GM21367 (cell line): ENCODE data around the gene PFN3.
"Not testable (repeated sequence)": the region's sequence is repeated elsewhere in the genome, so short reads cannot be mapped to it uniquely, and the experiment has no call there.

Experiments
- ATAC-seq: cut with Tn5 transposase; IDR thresholded peaks from one replicate; pipeline ENCODE4 v1.9.1; 2021; ENCODE audit not compliant: unreplicated experiment

The PFN3 gene

DNA sequence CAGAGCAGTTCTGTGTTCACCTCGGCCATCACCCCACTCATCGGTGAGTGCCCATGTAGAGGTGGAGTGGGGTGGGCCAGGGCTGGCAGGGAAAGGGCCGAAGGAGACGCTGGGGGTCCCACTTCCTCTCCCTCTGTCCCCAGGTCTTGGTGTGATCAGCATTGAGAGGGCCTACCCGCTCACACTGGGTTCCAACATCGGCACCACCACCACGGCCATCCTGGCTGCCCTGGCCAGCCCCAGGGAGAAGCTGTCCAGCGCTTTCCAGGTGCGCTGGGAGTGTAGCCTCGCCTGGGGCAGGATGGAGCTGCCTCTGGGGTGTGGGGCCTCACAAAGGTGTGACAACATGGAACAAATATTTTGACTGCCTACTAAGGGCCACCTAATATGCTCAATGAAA is 3.7 kb downstream of the PFN3 start:
- no peak for ATAC-seq

DNA sequence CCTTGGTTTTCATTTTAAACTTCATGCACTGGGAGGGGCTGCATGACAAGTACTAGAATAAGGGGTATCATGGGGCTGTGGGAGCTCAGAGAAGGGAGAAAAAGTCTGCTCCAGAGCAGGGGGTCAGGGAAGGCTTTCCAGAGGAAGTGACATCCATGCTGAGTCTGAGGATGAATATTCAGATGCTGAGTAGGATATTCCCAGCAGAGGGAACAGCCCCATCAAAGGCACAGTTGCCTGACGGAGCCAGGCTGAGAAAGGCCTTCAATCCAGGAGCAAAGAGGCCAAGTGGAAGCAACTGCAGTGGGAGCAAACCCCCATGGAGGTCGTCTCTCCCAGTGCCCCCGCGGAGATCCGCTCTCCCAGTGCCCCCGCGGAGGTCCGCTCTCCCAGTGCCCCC is 4.4 kb downstream of the PFN3 start:
- no peak for ATAC-seq

DNA sequence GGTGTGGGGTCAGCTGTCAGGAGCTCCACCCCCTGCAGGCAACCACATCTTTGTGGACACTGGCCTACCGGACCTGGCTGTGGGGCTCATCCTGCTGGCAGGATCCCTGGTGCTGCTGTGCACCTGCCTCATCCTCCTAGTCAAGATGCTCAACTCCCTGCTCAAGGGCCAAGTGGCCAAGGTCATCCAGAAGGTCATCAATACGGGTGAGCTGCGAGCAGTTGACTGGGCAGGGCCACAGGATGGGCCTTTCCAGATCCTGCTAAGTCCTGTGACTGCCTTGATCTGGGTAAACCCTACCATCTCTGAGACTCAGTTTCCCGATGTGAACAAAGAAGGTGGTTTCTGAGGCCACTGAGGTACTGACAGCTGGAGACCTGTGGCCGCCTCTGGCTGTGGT is 6.5 kb downstream of the PFN3 start:
- ATAC-seq = no peak

DNA sequence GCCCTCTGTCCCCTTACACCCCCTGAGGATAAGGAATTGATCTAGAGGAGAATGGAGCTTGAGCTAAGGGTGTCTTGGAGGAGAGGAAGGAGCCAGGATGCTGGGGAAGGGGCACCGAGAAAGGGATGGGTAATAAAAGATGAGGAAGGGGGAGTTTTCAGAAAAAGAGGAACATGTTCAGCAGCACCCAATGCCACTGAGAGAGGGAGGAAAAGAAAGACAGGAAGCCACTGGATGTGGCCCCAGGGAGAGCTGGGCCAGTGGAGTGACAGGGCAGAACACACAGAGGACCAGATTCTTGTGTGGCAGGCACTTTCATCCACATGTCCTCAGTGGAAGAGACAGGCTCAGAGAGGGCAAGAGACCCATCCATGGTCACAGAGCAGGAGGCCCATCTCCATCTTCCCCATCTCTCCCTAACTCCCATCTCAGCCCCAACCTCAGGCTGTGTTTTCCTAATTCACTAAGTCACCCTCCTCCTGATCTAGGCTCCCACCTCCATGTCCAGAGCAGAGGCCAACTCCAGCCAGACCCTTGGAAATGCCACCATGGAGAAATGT is 7.2 kb downstream of the PFN3 start:
- no peak for ATAC-seq

DNA sequence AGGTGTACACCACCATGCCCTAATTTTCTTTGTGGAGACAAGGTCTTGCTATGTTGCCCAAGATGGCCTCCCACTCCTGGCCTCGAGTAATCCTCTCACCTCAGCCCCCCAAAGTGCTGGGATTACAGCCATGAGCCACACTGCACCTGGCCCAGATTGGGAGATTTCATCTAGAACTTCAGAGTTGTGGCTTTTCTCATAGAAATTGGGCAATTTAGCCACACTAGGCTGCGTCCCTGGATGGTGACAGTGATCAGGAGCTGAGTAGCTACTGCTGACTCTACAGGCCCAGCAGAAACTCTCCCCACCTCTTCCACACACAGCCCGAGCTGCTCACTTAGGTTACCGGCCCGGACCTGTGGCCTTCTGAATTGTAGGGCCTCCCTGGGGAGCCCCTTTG is 7.7 kb downstream of the PFN3 start:
- ATAC-seq = no peak

DNA sequence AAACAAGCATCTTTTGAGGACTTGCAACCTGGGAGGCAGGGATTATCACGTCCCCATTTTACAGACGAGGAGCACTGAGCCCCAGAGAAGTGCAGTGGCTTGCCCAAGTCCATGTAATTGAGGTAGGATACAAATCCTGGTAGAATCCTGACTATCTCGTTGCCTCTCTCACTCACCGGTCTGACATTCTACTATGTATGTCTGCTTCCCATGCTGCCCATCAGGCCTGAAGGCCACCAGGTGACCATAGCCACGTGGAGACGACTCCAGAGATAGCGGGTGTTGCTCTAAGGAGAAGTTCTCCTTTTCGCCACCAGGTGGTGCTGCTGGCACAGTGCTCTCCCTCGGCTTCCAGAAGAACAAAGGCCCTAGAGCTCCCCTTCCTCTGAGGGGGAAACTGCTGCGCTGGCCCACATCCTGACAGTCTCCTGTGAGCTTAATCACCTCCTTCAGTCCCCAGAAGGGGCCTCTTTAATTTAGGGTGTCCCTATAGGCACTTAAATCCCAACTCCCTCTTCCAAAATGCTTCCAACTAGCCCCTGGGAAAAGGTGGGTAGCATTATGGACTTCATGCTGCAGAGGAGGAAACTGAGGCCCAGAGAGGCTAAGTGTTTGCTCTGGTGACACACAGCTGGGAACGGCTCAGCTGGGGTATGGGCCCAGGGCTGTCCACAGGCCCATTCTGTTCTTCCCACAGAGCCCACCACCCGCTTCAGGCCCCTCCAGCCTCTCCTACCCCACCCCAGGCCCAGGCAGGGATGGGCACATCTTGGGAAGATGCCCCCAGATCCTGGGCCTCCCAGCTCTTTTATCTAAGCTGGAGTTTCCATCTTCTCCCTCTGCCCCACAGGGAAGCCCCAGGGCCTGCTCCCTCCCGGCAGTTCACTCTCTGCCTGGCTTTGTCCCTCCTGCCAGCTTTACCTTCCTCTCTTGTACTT is 9.8 kb downstream of the PFN3 start:
- ATAC-seq = peak; percentile 52

DNA sequence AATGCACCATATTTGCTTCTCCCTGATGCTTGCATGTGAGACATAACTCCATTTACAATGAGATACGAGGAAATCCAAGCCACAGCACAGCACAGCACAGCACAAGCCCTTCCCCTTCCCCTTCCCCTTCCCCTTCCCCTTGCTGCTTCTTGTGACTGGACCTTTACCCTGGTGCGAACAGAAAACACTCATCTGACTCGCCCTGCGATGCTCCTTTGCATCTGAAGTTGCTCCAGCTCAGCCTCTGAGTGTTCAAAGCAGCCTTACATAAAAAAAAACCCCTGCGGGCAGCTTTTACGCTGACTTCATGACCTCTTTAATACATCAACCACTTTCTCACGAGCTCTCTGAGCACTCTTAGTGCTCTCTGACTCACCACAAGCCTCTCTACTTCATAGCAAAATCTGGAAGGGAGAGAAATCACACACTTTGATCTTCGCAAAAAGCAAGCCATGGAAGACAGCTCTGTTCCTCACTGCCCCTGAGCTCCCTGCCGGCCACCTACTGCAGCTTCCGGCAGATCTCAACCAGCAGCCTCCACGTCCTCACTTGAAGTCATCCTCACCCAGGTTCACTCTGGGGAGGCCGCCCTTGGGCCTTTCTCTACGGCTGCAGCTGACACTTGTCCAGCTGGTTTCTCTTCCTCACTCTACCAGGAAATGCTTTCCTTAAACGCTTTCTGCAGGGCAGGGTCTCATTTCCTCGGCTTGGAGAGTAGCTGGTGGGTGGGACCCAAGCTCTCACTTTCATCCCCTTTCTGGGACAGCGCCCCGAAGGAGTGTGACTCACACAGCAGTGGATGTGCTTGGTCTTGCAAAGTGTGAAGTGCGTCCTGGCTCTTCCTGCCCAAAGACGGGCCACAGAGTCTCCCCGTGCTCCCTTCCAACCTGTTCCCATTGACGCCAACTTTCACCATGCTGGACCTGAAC is 11.0 kb downstream of the PFN3 start:
- peak; percentile 50 for ATAC-seq

DNA sequence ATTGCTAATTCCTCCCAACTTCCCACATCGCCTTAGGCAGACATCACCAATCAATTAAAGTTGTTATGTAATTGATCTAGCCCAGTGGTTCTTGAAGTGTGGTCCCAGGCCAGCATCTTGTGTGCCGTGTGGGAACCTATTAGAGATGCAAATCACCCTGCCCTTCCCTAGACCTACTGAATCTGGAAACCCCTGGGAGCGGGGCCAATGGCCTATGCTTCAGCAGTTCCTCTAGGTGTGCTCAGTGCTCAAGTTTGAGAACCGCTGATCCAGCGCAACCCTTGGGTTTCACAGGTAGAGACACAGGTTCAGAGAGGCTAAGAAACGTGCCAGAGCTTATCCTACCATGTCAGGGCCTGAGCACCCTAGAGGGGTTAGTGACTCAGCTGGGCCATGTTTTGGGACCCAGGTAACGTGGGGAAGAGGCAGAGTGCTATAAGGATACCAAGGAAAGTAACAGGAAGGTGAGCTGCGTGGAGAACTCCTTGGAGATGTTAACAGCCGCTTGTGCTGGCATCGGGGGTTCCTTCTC is 11.9 kb downstream of the PFN3 start:
- no peak for ATAC-seq

DNA sequence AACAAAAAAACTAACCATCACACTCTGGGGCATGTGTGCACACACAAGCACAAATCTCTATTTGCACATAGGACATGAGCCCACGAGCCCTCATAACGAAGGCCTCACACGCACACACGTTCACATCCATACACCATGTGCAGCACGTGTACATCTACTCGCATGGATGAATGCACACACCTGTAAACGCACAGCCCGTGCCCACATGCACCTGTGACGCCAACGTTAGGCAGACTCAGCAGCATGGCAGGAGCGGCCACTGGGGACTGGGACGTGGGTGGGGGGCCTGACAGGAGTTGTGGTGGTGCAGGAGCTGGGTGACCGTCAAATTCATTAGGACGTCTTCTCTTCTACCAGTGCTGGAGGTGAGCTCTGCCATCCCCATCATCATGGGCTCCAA is 13.1 kb downstream of the PFN3 start:
- ATAC-seq = no peak

DNA sequence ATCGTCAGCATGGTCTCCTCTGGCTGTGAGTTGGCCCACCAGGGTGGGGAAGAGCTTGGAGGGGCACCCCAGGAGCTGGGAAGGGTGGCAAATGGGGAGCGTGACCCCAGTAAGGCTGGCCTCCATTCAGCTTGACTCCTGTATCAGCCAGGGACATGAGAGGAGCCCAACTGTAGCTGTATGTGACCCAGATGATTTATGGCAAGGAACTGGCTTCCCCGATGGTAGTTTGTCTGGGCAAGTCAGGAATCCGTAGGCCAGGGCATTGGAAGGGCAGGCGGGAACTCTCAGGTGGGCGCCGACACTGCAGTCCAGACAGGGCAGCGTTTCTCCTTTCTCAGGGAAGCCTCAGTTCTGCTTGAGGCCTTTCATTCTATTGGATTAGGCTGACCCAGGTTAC is 13.9 kb downstream of the PFN3 start:
- ATAC-seq = no peak

DNA sequence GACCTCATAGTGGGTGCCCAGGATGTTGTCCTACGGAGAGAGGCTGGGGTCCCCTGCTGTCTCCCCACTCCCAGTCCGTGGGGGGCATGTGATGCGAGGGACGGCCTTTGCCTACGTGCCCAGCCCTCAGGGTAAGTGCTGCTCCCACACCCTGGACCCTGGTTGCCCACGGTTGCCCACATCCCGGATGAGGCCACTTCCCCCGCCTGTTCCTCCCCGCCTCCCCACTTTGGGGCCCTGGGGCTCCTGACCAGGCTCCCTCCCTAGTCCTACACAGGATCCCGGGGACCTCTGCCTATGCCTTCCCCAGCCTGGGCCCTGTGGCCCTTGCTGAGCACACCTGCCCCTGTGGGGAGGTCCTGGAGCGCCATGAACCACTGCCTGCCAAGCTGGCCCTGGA is 14.7 kb downstream of the PFN3 start:
- no peak for ATAC-seq

DNA sequence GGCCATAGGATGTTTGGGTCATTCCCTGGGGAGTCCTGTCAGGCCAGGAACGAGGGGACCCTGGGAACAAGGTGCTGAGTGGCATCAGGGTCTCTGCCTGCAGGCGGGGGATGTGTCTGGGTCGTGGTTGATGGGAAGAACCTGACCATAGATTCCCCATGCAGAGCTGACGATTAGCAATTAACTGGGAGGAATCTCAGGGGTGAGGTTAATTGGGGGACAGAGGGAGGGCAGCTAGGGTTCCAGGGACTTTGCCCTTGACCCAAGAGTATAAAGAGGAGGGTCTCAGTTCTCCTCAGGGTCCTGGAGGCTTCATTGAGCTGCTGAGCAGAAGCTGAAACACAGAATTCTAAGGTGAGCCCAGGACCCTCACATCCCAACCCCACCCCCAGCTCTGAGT is 16.3 kb downstream of the PFN3 start, which contains the start of gene SLC34A1:
Gene SLC34A1, plus strand, starts transcription at position 301 of the 400 bp plus-strand sequence. CDS start 1,308 bp downstream, outside the sequence.
- no peak for ATAC-seq

DNA sequence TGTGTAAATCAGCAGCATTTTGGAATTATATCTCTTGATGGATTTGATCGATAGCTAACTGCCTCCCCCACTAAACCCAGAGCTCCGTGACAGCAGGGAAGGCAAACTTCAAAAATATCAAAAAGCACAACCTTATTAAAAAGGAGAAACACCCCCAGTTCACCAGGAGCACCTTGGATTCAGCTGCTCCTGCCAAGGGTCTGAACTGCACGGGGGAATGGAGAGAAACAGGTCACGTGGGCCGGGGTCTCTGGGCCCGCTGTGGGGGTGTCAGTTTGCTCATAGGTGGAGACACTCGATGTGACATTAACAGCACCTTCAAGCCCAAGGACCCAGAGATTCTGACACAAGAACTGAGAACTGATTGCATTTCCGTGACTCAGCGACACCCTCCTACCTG is 17.3 kb downstream of the PFN3 start:
- ATAC-seq = no peak

DNA sequence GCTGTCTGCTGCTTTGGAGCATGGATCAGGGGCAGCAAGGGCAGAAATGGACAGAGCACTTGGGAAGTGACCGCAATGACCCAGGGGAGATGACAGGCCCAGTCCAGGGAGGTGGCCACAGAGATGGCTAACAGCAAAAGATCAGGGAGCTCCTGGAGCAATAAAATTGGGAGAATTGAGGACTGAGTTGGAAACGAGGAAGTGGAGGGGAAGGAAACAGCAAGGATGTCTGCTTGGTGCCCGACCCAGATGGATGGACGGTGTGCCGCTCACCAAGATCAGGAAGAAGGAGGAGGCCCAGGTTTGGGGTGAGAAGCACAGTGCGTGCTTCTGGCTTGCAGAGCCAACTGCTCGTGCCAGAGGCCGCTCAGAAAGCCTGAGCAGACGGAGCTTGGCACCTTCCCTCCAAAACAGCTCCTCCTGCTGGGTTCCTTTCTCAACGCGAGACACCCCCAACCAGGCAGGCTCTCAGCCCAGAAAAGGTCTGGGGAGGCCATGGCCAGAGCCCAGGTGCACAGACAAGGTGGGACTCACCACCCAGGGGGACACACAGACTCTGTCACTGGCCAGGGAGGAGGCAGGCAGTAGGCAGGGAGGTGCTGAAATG is 17.9 kb downstream of the PFN3 start:
- ATAC-seq = no peak

DNA sequence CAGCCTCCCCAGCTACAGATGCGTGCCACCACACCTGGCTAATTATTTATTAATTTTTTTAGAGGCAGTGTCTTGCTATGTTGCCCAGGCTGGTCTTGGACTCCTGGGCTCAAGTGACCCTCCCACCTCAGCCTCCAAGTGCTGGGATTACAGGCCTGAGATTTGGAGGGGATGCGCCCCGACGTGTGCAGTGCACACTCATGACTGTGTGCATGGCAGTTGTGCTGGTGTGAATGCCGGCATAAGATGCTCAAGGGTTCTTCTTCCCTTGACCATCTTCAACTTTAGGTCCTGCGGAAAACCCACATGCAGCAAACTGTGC is 19.7 kb downstream of the PFN3 start:
- no peak for ATAC-seq

DNA sequence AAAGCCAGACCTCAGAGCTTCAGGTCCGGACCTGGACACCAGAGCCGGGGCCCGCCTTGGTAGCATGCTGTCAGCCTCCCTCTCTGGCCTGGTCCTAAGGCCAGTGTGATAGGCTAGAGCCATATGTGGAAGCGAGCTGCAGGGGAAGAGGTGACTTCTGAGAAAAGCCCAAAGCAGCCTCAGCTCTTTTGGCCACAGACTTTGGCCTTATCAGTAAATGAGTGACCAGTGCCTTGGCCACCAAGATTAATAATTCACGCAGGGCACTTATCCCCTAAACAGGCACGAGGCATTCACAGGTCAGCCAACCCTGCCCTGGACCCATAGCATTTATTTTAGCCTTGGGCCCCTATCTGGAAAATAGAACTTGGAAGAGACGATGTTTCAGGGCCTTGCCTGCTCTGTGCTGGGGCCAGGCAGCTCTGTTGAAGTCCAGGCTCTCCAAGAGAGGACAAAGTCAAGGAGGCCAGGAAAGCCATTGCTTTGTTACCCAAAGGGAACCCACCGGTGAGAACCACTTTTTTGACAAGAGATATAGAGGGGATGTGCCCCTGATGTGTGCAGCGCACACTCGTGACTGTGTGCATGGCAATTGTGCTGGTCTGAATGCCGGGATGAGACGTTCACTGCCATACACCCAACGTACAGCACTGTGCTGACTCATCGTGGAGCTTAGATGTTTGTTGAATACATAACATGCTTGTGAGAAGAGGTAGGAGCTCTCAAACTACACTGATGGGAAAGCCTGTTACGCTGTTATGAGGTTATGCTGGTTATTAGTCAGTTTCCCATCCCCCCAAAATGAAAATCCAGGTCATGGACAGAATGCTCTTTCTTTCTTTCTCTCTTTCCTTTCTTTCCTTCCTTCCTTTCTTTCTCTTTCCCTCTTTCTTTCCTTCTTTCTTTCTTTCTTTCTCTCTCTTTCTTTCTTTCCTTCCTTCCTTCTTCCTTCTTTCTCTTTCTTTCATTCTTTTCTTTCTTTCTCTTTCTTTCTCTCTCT is 21.3 kb downstream of the PFN3 start:
- no peak for ATAC-seq

DNA sequence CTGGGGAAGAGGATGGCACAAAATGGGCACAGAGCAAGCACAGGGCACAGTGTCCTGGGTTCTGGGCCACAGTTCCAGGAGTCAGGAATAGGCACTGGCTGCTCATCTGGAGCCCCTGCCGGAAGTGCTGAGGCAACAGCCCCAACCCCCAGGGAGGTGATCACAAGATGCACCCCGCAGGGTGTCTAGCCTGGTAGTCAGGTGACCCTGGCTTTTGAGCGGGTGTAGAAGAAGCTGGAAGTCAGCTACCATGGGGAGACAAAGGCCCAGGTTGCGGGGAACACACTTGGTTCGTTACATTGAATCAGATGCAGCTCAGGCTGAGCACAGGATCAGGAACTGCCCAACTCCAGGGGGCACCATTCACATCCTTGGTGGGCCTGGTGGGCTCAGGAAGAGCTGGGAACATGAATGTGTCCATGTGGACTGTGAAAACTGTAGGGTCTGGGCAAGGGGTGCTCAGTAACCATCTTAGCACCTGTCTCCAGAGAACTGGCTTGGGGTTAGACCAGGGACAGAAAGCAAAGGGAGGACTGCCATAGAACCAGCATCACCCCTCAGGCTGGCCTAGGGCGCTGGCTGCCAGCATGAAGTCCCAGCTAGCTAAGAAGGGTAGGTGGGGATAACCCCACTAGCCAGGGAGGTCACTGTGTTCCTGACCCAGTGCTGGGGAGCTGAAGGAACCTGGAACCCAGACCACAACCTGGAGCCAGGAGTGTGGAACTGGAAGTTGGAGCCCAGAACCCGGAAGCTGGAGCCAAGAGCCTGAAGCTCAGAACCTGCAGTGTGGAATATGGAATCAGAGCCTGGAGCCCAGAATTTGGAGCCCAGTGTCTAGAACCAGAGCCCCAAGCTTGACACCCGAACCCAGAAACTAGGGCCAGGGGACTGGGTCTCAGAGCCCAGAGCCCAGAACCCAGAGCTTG is 22.3 kb downstream of the PFN3 start:
- no peak for ATAC-seq

DNA sequence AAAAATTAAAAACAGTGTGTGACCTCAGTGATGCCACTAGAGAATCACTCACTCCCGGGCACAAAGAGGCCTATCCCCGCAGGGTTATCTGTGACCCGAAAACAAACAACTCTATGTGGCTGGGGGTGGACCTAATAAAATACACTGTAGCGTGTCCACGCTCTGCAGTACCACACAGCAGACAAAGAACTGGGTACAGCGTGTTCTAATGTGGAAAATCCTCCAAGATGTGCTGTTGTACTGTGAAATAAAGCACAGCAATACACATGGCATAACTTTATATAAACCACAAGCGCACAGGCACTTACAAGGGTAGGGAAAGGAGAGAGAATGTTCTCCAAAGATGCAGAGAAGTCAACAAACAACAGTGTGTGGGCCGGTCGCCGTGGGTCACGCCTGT is 24.4 kb downstream of the PFN3 start:
- ATAC-seq = no peak

DNA sequence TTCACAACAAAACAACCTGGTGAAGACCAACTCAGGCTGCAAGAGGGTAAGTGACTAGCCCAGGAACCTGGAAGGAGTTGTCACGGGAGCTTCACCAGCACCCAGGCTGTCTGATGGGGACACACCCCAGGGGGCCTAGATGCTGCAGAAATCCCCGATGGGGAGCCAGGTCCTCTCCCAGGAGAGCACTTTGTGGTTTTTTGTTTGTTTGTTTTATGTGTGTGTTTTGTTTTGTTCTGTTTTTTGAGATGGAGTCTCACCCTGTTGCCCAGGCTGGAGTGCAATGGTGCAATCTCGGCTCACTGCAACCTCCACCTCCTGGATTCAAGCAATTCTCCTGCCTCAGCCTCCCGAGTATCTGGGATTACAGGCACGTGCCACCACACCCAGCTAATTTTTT is 24.9 kb downstream of the PFN3 start:
- ATAC-seq = not testable (repeated sequence)
